DOHH2 (cell line): ENCODE data around the gene TSGA10.

ENCODE experiments used
- EZH2phosphoT487 ChIP-seq: fragments of 200-600 bp; sonication (generic); IDR thresholded peaks from 2 replicates; pipeline ENCODE4 v1.6.1; 2017; ENCODE audit warnings: borderline replicate concordance, mild to moderate bottlenecking, antibody characterized with exemption, low read length, moderate library complexity, mixed read lengths
- TF ChIP-seq, protein P1 (sequence below): fragments of 200-600 bp; sonication (generic); IDR thresholded peaks from one replicate; pipeline ENCODE4 v1.5.1; 2014; ENCODE audit warnings: antibody characterized with exemption, mild to moderate bottlenecking, low read depth, low read length; ENCODE audit not compliant: poor library complexity, severe bottlenecking

DNA sequence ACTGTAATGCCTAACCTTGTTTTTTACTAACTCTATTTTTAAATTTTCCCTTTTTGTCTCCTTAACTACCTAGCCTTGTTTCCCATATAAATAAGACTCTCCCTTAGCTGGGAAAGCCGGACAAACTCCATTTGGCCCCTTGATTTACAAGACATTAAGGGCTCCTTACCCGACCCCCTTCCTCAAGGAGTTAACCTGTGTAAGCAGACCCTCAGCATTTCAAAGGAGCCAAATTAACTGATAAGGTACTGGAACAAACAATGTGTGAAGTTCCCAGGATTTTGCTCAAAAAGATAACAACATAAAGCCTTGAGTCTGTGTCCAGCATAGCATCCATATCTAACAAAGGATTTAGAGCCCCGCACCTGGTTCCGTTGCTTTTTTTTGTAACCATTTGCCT lies 72.9 kb downstream of the TSGA10 start:
- TF ChIP-seq, protein P1, sequence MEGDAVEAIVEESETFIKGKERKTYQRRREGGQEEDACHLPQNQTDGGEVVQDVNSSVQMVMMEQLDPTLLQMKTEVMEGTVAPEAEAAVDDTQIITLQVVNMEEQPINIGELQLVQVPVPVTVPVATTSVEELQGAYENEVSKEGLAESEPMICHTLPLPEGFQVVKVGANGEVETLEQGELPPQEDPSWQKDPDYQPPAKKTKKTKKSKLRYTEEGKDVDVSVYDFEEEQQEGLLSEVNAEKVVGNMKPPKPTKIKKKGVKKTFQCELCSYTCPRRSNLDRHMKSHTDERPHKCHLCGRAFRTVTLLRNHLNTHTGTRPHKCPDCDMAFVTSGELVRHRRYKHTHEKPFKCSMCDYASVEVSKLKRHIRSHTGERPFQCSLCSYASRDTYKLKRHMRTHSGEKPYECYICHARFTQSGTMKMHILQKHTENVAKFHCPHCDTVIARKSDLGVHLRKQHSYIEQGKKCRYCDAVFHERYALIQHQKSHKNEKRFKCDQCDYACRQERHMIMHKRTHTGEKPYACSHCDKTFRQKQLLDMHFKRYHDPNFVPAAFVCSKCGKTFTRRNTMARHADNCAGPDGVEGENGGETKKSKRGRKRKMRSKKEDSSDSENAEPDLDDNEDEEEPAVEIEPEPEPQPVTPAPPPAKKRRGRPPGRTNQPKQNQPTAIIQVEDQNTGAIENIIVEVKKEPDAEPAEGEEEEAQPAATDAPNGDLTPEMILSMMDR: no peak
- TF ChIP-seq EZH2phosphoT487: no peak
